Fibroblast of skin of abdomen (primary cell): Measurements from ENCODE around the gene CYP4A11. TPM values are rescaled to one million over a fixed set of nuclear protein-coding genes. Genes with fewer than 3 reads are reported as not detected.
"Not testable (repeated sequence)": the region's sequence is repeated elsewhere in the genome, so short reads cannot be mapped to it uniquely, and the experiment has no call there.

ENCODE experiments used
- DNase-seq: peaks from one replicate; pipeline ENCODE4 v3.0.0-alpha.2; 2013
- polyA plus RNA-seq, 2 experiments: library from polyadenylated mRNA; unstranded; fragments of 120-200 nt; gene quantifications; one replicate each; pipeline ENCODE4 v1.2.1, GENCODE V29; 2013; ENCODE audit not compliant: insufficient read length in 2 of 2

Gene CYP4A11
- polyA plus RNA-seq (2013, experiment 1 of 2; ENCODE audit: insufficient read length): not detected
- polyA plus RNA-seq (2013, experiment 2 of 2; ENCODE audit: insufficient read length): not detected

- no peak for DNase-seq
Observed at GRCh38 chr1:46941135-46941694, at the start of gene CYP4A11. CYP4A11 (minus strand) TSS chr1:46941476; CDS start chr1:46941433, 43 bp downstream.

GRCh38 chr1:46990541-46990940, 49.3 kb upstream of the CYP4A11 start:
- DNase-seq: not testable (repeated sequence)

- DNase-seq: no peak
Observed at GRCh38 chr1:46983830-46984586, 42.7 kb upstream of the CYP4A11 start.

GRCh38 chr1:46983166-46983829, 42.0 kb upstream of the CYP4A11 start:
- DNase-seq: no peak

- no peak for DNase-seq
Observed at GRCh38 chr1:46969014-46969619, 27.8 kb upstream of the CYP4A11 start.

- not testable (repeated sequence) for DNase-seq
Observed at GRCh38 chr1:46962272-46962671, 21.0 kb upstream of the CYP4A11 start.

- DNase-seq: no peak
Observed at GRCh38 chr1:46961066-46961758, 19.9 kb upstream of the CYP4A11 start.

GRCh38 chr1:46960250-46960649, 19.0 kb upstream of the CYP4A11 start:
- no peak for DNase-seq

GRCh38 chr1:46955116-46955515, 13.8 kb upstream of the CYP4A11 start:
- DNase-seq: not testable (repeated sequence)

- not testable (repeated sequence) for DNase-seq
Observed at GRCh38 chr1:46953847-46954246, 12.6 kb upstream of the CYP4A11 start.

- DNase-seq: not testable (repeated sequence)
Observed at GRCh38 chr1:46949417-46949666, 8.1 kb upstream of the CYP4A11 start.

- DNase-seq: no peak
Observed at GRCh38 chr1:46948629-46949416, 7.5 kb upstream of the CYP4A11 start.

GRCh38 chr1:46947706-46948105, 6.4 kb upstream of the CYP4A11 start:
- not testable (repeated sequence) for DNase-seq

GRCh38 chr1:46942086-46942485, 810 bp upstream of the CYP4A11 start:
- DNase-seq: no peak

GRCh38 chr1:46940307-46940706, 969 bp downstream of the CYP4A11 start:
- DNase-seq: no peak

GRCh38 chr1:46937270-46937669, 4.0 kb downstream of the CYP4A11 start:
- no peak for DNase-seq

- DNase-seq: no peak
Observed at GRCh38 chr1:46936788-46937187, 4.5 kb downstream of the CYP4A11 start.

GRCh38 chr1:46934852-46935251, 6.4 kb downstream of the CYP4A11 start:
- DNase-seq: not testable (repeated sequence)

- not testable (repeated sequence) for DNase-seq
Observed at GRCh38 chr1:46932020-46932419, 9.3 kb downstream of the CYP4A11 start.

- DNase-seq: no peak
Observed at GRCh38 chr1:46931151-46931550, 10.1 kb downstream of the CYP4A11 start.

- no peak for DNase-seq
Observed at GRCh38 chr1:46927249-46927835, 13.9 kb downstream of the CYP4A11 start.
